ENCODE results near the gene SMIM33.

GRCh38 chr5:139494832-139495231 lies 24.0 kb downstream of the SMIM33 start:
- no peak for TF ChIP-seq POLR2A (IDR thresholded peaks at IDR 0.05)
- TF ChIP-seq, protein P1, sequence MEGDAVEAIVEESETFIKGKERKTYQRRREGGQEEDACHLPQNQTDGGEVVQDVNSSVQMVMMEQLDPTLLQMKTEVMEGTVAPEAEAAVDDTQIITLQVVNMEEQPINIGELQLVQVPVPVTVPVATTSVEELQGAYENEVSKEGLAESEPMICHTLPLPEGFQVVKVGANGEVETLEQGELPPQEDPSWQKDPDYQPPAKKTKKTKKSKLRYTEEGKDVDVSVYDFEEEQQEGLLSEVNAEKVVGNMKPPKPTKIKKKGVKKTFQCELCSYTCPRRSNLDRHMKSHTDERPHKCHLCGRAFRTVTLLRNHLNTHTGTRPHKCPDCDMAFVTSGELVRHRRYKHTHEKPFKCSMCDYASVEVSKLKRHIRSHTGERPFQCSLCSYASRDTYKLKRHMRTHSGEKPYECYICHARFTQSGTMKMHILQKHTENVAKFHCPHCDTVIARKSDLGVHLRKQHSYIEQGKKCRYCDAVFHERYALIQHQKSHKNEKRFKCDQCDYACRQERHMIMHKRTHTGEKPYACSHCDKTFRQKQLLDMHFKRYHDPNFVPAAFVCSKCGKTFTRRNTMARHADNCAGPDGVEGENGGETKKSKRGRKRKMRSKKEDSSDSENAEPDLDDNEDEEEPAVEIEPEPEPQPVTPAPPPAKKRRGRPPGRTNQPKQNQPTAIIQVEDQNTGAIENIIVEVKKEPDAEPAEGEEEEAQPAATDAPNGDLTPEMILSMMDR (IDR thresholded peaks at IDR 0.05): no peak
